WERI-Rb-1 (cell line): ENCODE results near the gene GPRC5A.

Experiments used
- DNase-seq: peaks from one replicate; pipeline ENCODE4 v3.0.0-alpha.2; 2020
- H3K27ac ChIP-seq: fragments of 250-450 bp; sonication (Bioruptor Pico); 2 replicates; pipeline ENCODE4 v1.5.1; 2020; ENCODE audit warnings: mild to moderate bottlenecking, moderate library complexity
- H3K27me3 ChIP-seq: fragments of 250-450 bp; sonication (Bioruptor Pico); 2 replicates; pipeline ENCODE4 v1.5.1; 2021; ENCODE audit warnings: mild to moderate bottlenecking, low read depth, moderate library complexity; ENCODE audit not compliant: insufficient read depth, severe bottlenecking
- H3K36me3 ChIP-seq: fragments of 250-450 bp; sonication (Bioruptor Pico); 2 replicates; pipeline ENCODE4 v1.5.1; 2020; ENCODE audit warnings: mild to moderate bottlenecking, moderate library complexity
- H3K4me3 ChIP-seq: 2 replicates; pipeline ENCODE4 v1.5.1; 2011; ENCODE audit warnings: low read depth, mild to moderate bottlenecking, control low read depth, low read length
- H3K9me3 ChIP-seq: fragments of 250-450 bp; sonication (Bioruptor Pico); 2 replicates; pipeline ENCODE4 v1.5.1; 2021; ENCODE audit warnings: mild to moderate bottlenecking, moderate library complexity; ENCODE audit not compliant: severe bottlenecking
- TF ChIP-seq, protein P1 (sequence below): IDR thresholded peaks from 2 replicates; pipeline ENCODE4 v1.5.1; 2011; ENCODE audit warnings: low read depth, mild to moderate bottlenecking, control low read depth, inconsistent platforms, low read length

The GPRC5A gene

DNA sequence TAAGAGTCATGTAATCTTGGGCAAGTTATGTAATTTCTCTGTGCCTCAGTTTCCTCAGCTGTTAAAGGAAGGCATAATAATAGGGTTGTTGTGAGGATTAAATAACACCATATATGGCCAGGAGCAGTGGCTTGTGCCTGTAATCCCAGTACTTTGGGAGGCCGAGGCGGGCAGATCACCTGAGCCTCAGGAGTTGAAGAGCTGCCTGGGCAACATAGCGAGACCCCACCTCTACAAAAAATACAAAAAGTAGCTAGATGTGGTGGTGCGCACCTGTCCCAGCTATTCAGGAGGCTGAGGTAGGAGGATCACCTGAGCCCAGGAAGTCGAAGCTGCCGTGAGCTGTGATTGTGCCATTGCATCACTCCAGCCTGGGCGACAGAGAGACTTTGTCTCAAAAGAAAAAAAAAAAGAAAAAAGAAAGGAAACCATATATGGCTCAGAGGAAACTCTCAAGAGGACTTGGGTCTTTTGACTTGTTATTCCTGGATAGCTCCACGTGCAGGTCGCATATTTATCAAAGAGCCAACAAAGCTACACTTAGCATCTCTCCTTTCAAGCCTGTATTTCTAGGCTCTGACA is 6.9 kb downstream of the GPRC5A start:
- Histone ChIP-seq H3K27ac (no peak overlapping the region), H3K27me3 (no peaks in the 10 kb centered on the region), H3K4me3 (no peak overlapping the region), H3K36me3 (no peaks in the 10 kb centered on the region), H3K9me3 (no peaks in the 10 kb centered on the region)
- DNase-seq, result no peak
- TF ChIP-seq, protein P1, sequence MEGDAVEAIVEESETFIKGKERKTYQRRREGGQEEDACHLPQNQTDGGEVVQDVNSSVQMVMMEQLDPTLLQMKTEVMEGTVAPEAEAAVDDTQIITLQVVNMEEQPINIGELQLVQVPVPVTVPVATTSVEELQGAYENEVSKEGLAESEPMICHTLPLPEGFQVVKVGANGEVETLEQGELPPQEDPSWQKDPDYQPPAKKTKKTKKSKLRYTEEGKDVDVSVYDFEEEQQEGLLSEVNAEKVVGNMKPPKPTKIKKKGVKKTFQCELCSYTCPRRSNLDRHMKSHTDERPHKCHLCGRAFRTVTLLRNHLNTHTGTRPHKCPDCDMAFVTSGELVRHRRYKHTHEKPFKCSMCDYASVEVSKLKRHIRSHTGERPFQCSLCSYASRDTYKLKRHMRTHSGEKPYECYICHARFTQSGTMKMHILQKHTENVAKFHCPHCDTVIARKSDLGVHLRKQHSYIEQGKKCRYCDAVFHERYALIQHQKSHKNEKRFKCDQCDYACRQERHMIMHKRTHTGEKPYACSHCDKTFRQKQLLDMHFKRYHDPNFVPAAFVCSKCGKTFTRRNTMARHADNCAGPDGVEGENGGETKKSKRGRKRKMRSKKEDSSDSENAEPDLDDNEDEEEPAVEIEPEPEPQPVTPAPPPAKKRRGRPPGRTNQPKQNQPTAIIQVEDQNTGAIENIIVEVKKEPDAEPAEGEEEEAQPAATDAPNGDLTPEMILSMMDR, result no peak

- H3K4me3 ChIP-seq, result no peak overlapping the region
- no peak overlapping the region for H3K27ac ChIP-seq
- H3K27me3 ChIP-seq, result no peaks in the 10 kb centered on the region
- TF ChIP-seq, protein P1, result no peak
- no peaks in the 10 kb centered on the region for H3K9me3 ChIP-seq
- H3K36me3 ChIP-seq, result no peaks in the 10 kb centered on the region
- DNase-seq, result no peak
These were observed 7.6 kb downstream of the GPRC5A start for GRCh38 chr12:12898911-12899511.

DNA sequence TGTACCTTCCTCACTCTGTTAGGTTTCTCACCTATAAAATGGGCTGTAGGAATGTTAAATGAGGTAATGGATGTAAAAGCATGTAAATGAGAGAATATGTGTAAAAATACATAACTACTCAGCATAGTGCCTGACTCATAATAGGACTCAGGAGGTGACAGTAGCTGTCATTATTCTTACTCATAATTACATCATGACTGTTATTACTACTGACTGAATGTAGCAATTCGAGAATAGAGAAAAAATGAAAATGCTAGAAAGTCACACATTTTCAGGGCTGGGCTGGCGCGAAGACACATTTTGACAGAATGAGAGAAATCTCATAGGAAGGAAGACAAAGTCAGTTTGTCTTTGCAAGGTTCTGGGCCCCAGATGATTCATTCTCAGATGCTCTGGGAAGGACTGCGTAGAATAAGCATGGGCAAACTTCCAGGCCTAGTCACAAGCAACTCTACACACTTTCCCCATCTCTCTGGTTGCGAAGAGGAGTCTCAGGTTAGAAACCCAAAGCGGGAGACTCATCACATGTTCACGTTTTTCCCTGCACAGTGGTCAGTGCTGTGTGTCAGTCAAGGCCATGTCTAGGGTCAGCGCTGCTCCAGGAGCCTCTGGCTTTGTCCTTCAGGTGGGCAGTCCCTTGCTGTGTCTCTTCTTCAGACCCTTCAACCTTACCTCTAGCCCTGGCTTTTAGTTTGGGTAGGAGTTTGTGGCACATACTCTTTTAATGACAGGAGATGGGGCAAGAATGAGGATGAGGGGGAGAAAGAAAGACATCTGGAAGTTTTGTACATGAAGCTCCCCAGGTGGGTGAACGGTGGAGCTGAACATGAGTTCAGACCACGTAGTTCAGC is 8.4 kb downstream of the GPRC5A start:
- DNase-seq, result no peak
- no peak overlapping the region for H3K4me3 ChIP-seq

GRCh38 chr12:12900786-12901157 is 9.4 kb downstream of the GPRC5A start:
- no peak overlapping the region for H3K4me3 ChIP-seq
- no peaks in the 10 kb centered on the region for H3K36me3 ChIP-seq
- peak overlapping the region; percentile 69 for H3K27ac ChIP-seq
- H3K9me3 ChIP-seq, result no peaks in the 10 kb centered on the region
- no peak for DNase-seq
- H3K27me3 ChIP-seq, result no peaks in the 10 kb centered on the region
- TF ChIP-seq, protein P1, result no peak

More for the DNA sequence above, 8.4 kb downstream of the GPRC5A start:
- TF ChIP-seq, protein P1, result no peak
- Histone ChIP-seq H3K9me3 (no peaks in the 10 kb centered on the region), H3K27me3 (no peaks in the 10 kb centered on the region), H3K36me3 (no peaks in the 10 kb centered on the region), H3K27ac (no peak overlapping the region)

DNA sequence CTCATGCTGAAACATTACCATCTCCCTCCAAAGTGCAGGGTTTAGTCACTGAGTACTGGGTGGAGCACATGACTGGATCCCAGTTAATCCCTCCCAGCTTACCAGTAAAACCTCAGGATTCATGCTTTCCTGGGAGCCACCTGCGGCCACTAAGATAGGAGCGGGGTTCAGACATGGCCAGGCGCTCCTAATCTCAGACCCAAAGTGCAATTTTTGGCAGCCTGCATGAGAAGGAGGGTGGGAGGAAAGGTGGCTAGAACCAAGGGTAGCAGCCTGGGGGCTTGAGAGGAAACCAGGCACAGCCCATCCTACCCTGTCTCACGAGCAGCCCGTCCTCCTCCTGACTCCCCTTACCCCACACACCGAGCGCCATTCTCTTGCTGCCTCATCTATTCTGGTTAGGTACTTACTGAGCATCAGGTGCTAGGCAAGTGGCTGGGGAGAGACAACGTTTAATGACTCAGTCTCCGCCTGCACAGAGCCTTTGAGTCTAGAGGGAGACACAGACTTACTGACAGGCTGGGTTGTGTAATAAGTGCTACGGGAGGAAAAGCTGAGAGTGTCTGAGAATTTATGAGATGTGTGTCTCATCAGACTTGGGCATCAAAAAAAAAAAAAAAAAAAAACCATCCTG is 9.9 kb downstream of the GPRC5A start:
- Histone ChIP-seq H3K9me3 (no peaks in the 10 kb centered on the region), H3K27me3 (no peaks in the 10 kb centered on the region), H3K27ac (peak overlapping the region; percentile 69), H3K4me3 (peak overlapping the region; percentile 47), H3K36me3 (no peaks in the 10 kb centered on the region)
- TF ChIP-seq, protein P1, result no peak
- DNase-seq, result peak; percentile 77
